ENCODE measurements around the gene EEFSEC. TPM values are rescaled to one million over a fixed set of nuclear protein-coding genes. Genes with fewer than 3 reads are reported as not detected.

Gene EEFSEC
- total RNA-seq, 1 experiment from 2014 or later: 9.5 TPM

DNA sequence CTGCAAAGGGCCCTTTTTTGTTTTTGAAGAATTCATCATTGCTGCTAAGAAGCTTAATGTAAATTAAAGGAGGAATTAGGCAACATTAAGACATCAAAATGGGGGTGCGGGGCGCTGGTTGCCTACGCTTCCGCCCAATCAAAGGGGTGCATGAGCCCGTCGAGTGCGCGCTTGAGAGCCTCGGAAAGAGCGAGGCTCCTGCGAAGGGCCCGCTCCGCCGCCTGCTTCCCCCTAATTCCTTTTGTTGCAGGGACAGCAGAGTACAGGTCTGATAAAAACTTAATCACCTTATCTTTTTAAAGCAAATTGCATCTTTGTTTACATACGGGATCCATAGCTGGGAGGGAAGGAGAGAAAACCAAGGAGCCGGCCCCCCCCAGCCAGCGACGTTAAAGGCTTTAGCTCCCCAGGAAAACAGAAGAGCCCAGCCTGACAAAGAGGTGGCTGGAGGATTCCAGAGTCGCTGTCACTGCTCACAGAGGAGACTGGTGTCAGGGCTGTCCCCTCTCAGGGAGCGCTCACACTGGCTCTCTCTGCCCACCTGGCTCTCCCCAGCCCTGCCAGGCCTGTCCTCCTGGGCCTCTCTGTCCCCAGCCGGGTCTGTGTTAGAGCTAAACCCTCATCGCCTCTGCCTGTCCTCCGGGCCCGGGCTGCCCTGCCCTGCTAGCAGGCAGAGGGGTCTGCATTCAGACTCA, 246.1 kb downstream of the EEFSEC start:
- Histone ChIP-seq H4K5ac (ENCODE audit: insufficient read length, low read depth, low read length) (no peak overlapping the region), H3K23ac (ENCODE audit: insufficient read length, low read depth, low read length) (no peak overlapping the region), H3K4me2 (ENCODE audit: insufficient read depth, insufficient read length, low read length) (no peak overlapping the region), H3K79me2 (ENCODE audit: insufficient read depth, low read length) (no peaks in the 10 kb centered on the region), H3K9ac (ENCODE audit: extremely low read depth, insufficient read length, low read length) (no peak overlapping the region), H3K23me2 (ENCODE audit: insufficient read length, low read depth, low read length, poor library complexity, severe bottlenecking) (no peaks in the 10 kb centered on the region), H2BK120ac (ENCODE audit: low read depth, low read length, poor library complexity, severe bottlenecking) (no peak overlapping the region), H3K14ac (ENCODE audit: insufficient read depth, low read length) (peak overlapping the region; percentile 21), H3T11ph (ENCODE audit: low read length) (no peak overlapping the region), H2BK12ac (ENCODE audit: insufficient read length, low read depth, low read length) (no peak overlapping the region), H2AK5ac (ENCODE audit: insufficient read length, low read length) (no peak overlapping the region), H4K8ac (replicated peaks; ENCODE audit: insufficient read length, low read depth, low read length) (no peak overlapping the region), H3K9me3 (ENCODE audit: control insufficient read depth, low read depth, low read length) (no peaks in the 10 kb centered on the region), H3K4me1 (ENCODE audit: insufficient read depth, low read length) (no peaks in the 10 kb centered on the region; the same call in 1 of the 2 replicates), H4K91ac (ENCODE audit: insufficient read length, low read depth, low read length) (no peak overlapping the region), H3K56ac (ENCODE audit: insufficient read length, low read depth, low read length) (no peak overlapping the region), H2AFZ (ENCODE audit: low read length) (no peak overlapping the region), H4K20me1 (ENCODE audit: control insufficient read depth, insufficient read depth, insufficient read length) (no peaks in the 10 kb centered on the region), H3K27me3 (ENCODE audit: insufficient read depth, low read length) (no peaks in the 10 kb centered on the region), H3K4ac (ENCODE audit: low read depth, low read length) (no peak overlapping the region), H2BK20ac (ENCODE audit: low read depth, low read length, poor library complexity, severe bottlenecking) (no peak overlapping the region), H3K79me1 (ENCODE audit: insufficient read depth, low read depth, low read length, poor library complexity, severe bottlenecking) (no peaks in the 10 kb centered on the region), H3K27ac (ENCODE audit: insufficient read length, low read depth, low read length) (no peak overlapping the region), H2BK5ac (ENCODE audit: insufficient read length, low read length) (no peak overlapping the region), H2BK15ac (ENCODE audit: low read depth, low read length) (no peak overlapping the region), H3K18ac (ENCODE audit: insufficient read length, low read depth, low read length) (no peak overlapping the region)
- Mint-ChIP-seq H3K27ac (peak overlapping the region in 1 of 3 experiments; percentile 84; a peak in 2 of 7 replicates), H3K4me1 (peaks cover 30 to 53% of the 10 kb centered on the region in 2 experiments), H3K27me3 (ENCODE audit: low read depth) (no peaks in the 10 kb centered on the region), H3K36me3 (ENCODE audit: insufficient read depth in 1 of 3, low read depth in 3 of 3) (no peaks in the 10 kb centered on the region; a peak in 1 of 7 replicates), H3K4me3 (no peak overlapping the region), H3K9me3 (no peaks in the 10 kb centered on the region)
- TF ChIP-seq, protein P1, sequence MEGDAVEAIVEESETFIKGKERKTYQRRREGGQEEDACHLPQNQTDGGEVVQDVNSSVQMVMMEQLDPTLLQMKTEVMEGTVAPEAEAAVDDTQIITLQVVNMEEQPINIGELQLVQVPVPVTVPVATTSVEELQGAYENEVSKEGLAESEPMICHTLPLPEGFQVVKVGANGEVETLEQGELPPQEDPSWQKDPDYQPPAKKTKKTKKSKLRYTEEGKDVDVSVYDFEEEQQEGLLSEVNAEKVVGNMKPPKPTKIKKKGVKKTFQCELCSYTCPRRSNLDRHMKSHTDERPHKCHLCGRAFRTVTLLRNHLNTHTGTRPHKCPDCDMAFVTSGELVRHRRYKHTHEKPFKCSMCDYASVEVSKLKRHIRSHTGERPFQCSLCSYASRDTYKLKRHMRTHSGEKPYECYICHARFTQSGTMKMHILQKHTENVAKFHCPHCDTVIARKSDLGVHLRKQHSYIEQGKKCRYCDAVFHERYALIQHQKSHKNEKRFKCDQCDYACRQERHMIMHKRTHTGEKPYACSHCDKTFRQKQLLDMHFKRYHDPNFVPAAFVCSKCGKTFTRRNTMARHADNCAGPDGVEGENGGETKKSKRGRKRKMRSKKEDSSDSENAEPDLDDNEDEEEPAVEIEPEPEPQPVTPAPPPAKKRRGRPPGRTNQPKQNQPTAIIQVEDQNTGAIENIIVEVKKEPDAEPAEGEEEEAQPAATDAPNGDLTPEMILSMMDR (conservative IDR thresholded peaks at IDR 0.05): no peak
- no peak for DNase-seq
- whole genome bisulfite sequencing (ENCODE audit: extremely low coverage, insufficient read length, low lambda C conversion rate): no CpG with 5 or more reads among the region's 24 CpGs
